HG02943 (cell line): ENCODE results near the gene OR6K3.
"Not testable (repeated sequence)": the region's sequence is repeated elsewhere in the genome, so short reads cannot be mapped to it uniquely, and the experiment has no call there.

Experiments
- ATAC-seq: cut with Tn5 transposase; IDR thresholded peaks from one replicate; pipeline ENCODE4 v1.9.1; 2021; ENCODE audit warnings: mild to moderate bottlenecking, low read depth, moderate library complexity; ENCODE audit not compliant: unreplicated experiment

OR6K3 gene

GRCh38 chr1:158688343-158688742 is 32.2 kb downstream of the OR6K3 start:
- not testable (repeated sequence) for ATAC-seq

GRCh38 chr1:158687037-158687436 is 33.5 kb downstream of the OR6K3 start:
- no peak for ATAC-seq

GRCh38 chr1:158686111-158687009 is 34.2 kb downstream of the OR6K3 start, which contains the start of gene SPTA1:
SPTA1 (minus strand) TSS chr1:158686715; CDS start chr1:158686517, 198 bp downstream.
- no peak for ATAC-seq

GRCh38 chr1:158685085-158685484 is 35.4 kb downstream of the OR6K3 start:
- no peak for ATAC-seq

GRCh38 chr1:158681606-158682005 is 38.9 kb downstream of the OR6K3 start:
- no peak for ATAC-seq

GRCh38 chr1:158679289-158679688 is 41.2 kb downstream of the OR6K3 start:
- no peak for ATAC-seq

- ATAC-seq = no peak
Measured at GRCh38 chr1:158675563-158676323, 44.8 kb downstream of the OR6K3 start.

- no peak for ATAC-seq
Measured at GRCh38 chr1:158674302-158674701, 46.2 kb downstream of the OR6K3 start.
